Measurements from ENCODE around the gene ZNF230.

ZNF230 gene

GRCh38 chr19:44002566-44003460, at the start of gene ZNF230:
TSS of gene ZNF230 (plus strand) at chr19:44002957. CDS start at chr19:44007079, 4,122 bp downstream.
- peak; percentile 68 for DNase-seq

- DNase-seq, result no peak
Observed at GRCh38 chr19:43956827-43957226, 45.9 kb upstream of the ZNF230 start.

- DNase-seq, result no peak
Observed at GRCh38 chr19:43957891-43958290, 44.9 kb upstream of the ZNF230 start.

GRCh38 chr19:43960411-43960810, 42.3 kb upstream of the ZNF230 start:
- no peak for DNase-seq

GRCh38 chr19:43966079-43966694, 36.6 kb upstream of the ZNF230 start:
- no peak for DNase-seq

- no peak for DNase-seq
Observed at GRCh38 chr19:43976732-43977131, 26.0 kb upstream of the ZNF230 start.

- no peak for DNase-seq
Observed at GRCh38 chr19:43983544-43983911, 19.2 kb upstream of the ZNF230 start.

- DNase-seq, result peak; percentile 91
Observed at GRCh38 chr19:43983912-43984686, 18.7 kb upstream of the ZNF230 start, which contains the start of gene ZNF155. TSS of gene ZNF155 (plus strand) at chr19:43984188. CDS start at chr19:43988544, 4,356 bp downstream.

GRCh38 chr19:43984687-43985000, 18.1 kb upstream of the ZNF230 start:
- no peak for DNase-seq

- no peak for DNase-seq
Observed at GRCh38 chr19:43997631-43998290, 5.0 kb upstream of the ZNF230 start.

- no peak for DNase-seq
Observed at GRCh38 chr19:44002212-44002565, 568 bp upstream of the ZNF230 start.

GRCh38 chr19:44003461-44004009, 778 bp downstream of the ZNF230 start:
- DNase-seq, result no peak

GRCh38 chr19:44005973-44006372, 3.2 kb downstream of the ZNF230 start:
- no peak for DNase-seq

- DNase-seq, result no peak
Observed at GRCh38 chr19:44007473-44007872, 4.7 kb downstream of the ZNF230 start.

- DNase-seq, result no peak
Observed at GRCh38 chr19:44010468-44010867, 7.7 kb downstream of the ZNF230 start.

GRCh38 chr19:44019498-44019897, 16.7 kb downstream of the ZNF230 start:
- DNase-seq, result no peak

- no peak for DNase-seq
Observed at GRCh38 chr19:44021221-44021620, 18.5 kb downstream of the ZNF230 start.

- no peak for DNase-seq
Observed at GRCh38 chr19:44024900-44025216, 22.1 kb downstream of the ZNF230 start.

GRCh38 chr19:44025217-44025936, 22.6 kb downstream of the ZNF230 start, which contains the start of gene ZNF222:
TSS of gene ZNF222 (plus strand) at chr19:44025379. CDS start at chr19:44025437, 58 bp downstream.
- DNase-seq, result peak; percentile 9

GRCh38 chr19:44026622-44027021, 23.9 kb downstream of the ZNF230 start:
- DNase-seq, result no peak

GRCh38 chr19:44032001-44032610, 29.3 kb downstream of the ZNF230 start:
- no peak for DNase-seq

GRCh38 chr19:44042147-44042546, 39.4 kb downstream of the ZNF230 start:
- DNase-seq, result no peak

All from NCI-H524 treated with DMSO at 0.1 percent for 48 hours (cell line).